Pancreas (tissue), 10 donors: Measurements from ENCODE around the gene MEG3. TPM values are rescaled to one million over a fixed set of nuclear protein-coding genes. Genes with fewer than 3 reads are reported as not detected.

Experiments used
- ATAC-seq, 4 donors: fragments of 200-7000 bp; cut with Tn5 transposase; one replicate each; pipeline versions ENCODE4 v1.8.0 to v1.9.1; 2020; ENCODE audit warnings: mild to moderate bottlenecking in 4 of 4, moderate library complexity in 4 of 4
- DNase-seq, 6 donors: peaks; one replicate each; pipeline ENCODE4 v3.0.0-alpha.2; 2020
- FAIRE-seq: peaks from 2 replicates; lab custom pipeline; 2012; peaks lifted over from hg19 to GRCh38; lab: Jason Lieb, UNC
- H3K27ac ChIP-seq, 4 donors: fragments of 200-600 bp; sonication (generic); 1 replicate in 3 of 4; 2 replicates in 1 of 4; pipeline versions ENCODE4 v1.5.0 to v1.8.0; 2020
- H3K27me3 ChIP-seq, 4 donors: fragments of 200-600 bp; one replicate each; pipeline ENCODE4 v1.8.0; 2021
- H3K36me3 ChIP-seq, 3 donors: fragments of 200-600 bp; sonication (generic) in 1 of 3; one replicate each; pipeline versions ENCODE4 v1.5.0 to v1.8.0; 2020 to 2021
- H3K4me1 ChIP-seq, 3 donors: fragments of 200-600 bp; one replicate each; pipeline ENCODE4 v1.8.0; 2021
- H3K4me3 ChIP-seq, 4 donors: fragments of 200-600 bp; sonication (generic) in 2 of 4; one replicate each; pipeline versions ENCODE4 v1.5.0 to v1.8.0; 2020 to 2021
- H3K9me3 ChIP-seq, 4 donors: fragments of 200-600 bp; one replicate each; pipeline ENCODE4 v1.8.0; 2021
- CTCF ChIP-seq, 4 donors: fragments of 200-600 bp; sonication (generic) in 3 of 4; IDR thresholded peaks; one replicate each; pipeline versions ENCODE4 v1.5.0 to v1.8.0; 2021; ENCODE audit warnings: antibody characterized with exemption in 4 of 4
- WGBS, 2 donors: extraction: QIAGEN DNeasy Blood & Tissue Kit; methylation state at CpG; one replicate each; pipeline ENCODE4 v1.1.7; 2013; 5-methylcytosine and 5-hydroxymethylcytosine counted together
- intact Hi-C, 3 donors: fragments of 100-400 bp; cut with DNase I; formaldehyde crosslinking; loops; one replicate each; pipeline versions ENCODE4 v1.11.1 to v1.14.2; 2022
- polyA plus RNA-seq, 2 donors: library from polyadenylated mRNA; stranded (reverse); fragments of 200-250 nt; gene quantifications; one replicate each; pipeline ENCODE4 v1.2.3, GENCODE V29; 2013
- total RNA-seq, 6 donors: library from RNA; stranded (reverse); fragmentation: NEBNext Ultra II Directional in 4 of 6; extraction: Animal tissue kit (Norgen Biotek cat#: 25700) in 4 of 6; gene quantifications; one replicate each; pipeline versions ENCODE4 v1.2.1 to v1.2.4, GENCODE V29; 2021 to 2023
- donor health status: healthy with polysubstance abuse.
- donor health status: DM: no; HTN: no; CAD: no; lungs with moderate emphysema.
- donor health status: DM: no; HTN: no; CAD: no.
- donor health status: control.
- donor health status: control.
- donor health status: Bipolar disorder and iron deficiency.
- donor health status: DM: yes; HTN: yes; CAD: no.
- donor health status: DM: no; HTN: no; CAD: no.
- donor health status: DM: no; HTN: no; CAD: no.
- donor health status: DM: yes; HTN: yes; CAD: no.

Gene MEG3
- total and polyA plus RNA-seq, 8 donors, result 78.8 to 1,150 (median 332) TPM

- peak in 1 of 6 donors; percentile 42 for DNase-seq
- ATAC-seq, result no peak
- FAIRE-seq, result no peak
- no peak overlapping the region for H3K4me3 ChIP-seq
- intact Hi-C loops, result no loop called here
- H3K4me1 ChIP-seq, result no peaks in the 10 kb centered on the region
- H3K27me3 ChIP-seq, result no peaks in the 10 kb centered on the region
- H3K36me3 ChIP-seq, result no peaks in the 10 kb centered on the region
- no peak for TF ChIP-seq CTCF (IDR thresholded peaks at IDR 0.05)
- H3K27ac ChIP-seq, result no peak overlapping the region
- no peaks in the 10 kb centered on the region for H3K9me3 ChIP-seq
- 91 to 92% methylated on average over 4 of the region's 4 CpGs for WGBS, 2 donors
These were observed 48.1 kb downstream of the MEG3 start for GRCh38 chr14:100874051-100874410.

- Histone ChIP-seq H3K27ac (no peak overlapping the region), H3K9me3 (no peaks in the 10 kb centered on the region), H3K4me3 (no peak overlapping the region), H3K36me3 (no peaks in the 10 kb centered on the region), H3K4me1 (no peaks in the 10 kb centered on the region), H3K27me3 (no peaks in the 10 kb centered on the region)
- intact Hi-C loops, result no loop called here
- 78 to 84% methylated on average over 21 of the region's 21 CpGs for WGBS, 2 donors
- no peak for FAIRE-seq
- no peak for TF ChIP-seq CTCF (IDR thresholded peaks at IDR 0.05)
- no peak for ATAC-seq
- DNase-seq, result peak in 2 of 6 donors; percentile 44 to 55
These were observed 48.6 kb downstream of the MEG3 start for GRCh38 chr14:100874411-100875091.

GRCh38 chr14:100875126-100875525, 49.2 kb downstream of the MEG3 start:
- DNase-seq (peak in 1 of 6 donors; percentile 30), FAIRE-seq (no peak), ATAC-seq (no peak)
- no peak for TF ChIP-seq CTCF (IDR thresholded peaks at IDR 0.05)
- 78 to 87% methylated on average over 6 of the region's 6 CpGs for WGBS, 2 donors
- H3K27me3 ChIP-seq, result no peaks in the 10 kb centered on the region
- no peak overlapping the region for H3K27ac ChIP-seq
- no peaks in the 10 kb centered on the region for H3K4me1 ChIP-seq
- no peak overlapping the region for H3K4me3 ChIP-seq
- H3K36me3 ChIP-seq, result no peaks in the 10 kb centered on the region
- H3K9me3 ChIP-seq, result no peaks in the 10 kb centered on the region
- intact Hi-C loops, result no loop called here

GRCh38 chr14:100875861-100876590, 50.1 kb downstream of the MEG3 start:
- WGBS, 2 donors, result 76 to 88% methylated on average over 17 of the region's 17 CpGs
- DNase-seq, result peak in 2 of 6 donors; percentile 52 to 53
- Histone ChIP-seq H3K4me1 (no peaks in the 10 kb centered on the region), H3K9me3 (no peaks in the 10 kb centered on the region), H3K27ac (no peak overlapping the region), H3K4me3 (no peak overlapping the region), H3K36me3 (no peaks in the 10 kb centered on the region), H3K27me3 (no peaks in the 10 kb centered on the region)
- TF ChIP-seq CTCF (IDR thresholded peaks at IDR 0.05), result no peak
- no peak for FAIRE-seq
- intact Hi-C loops, result no loop called here
- no peak for ATAC-seq
